ENCODE results near the gene KAT2B. TPM values are rescaled to one million over a fixed set of nuclear protein-coding genes. Genes with fewer than 3 reads are reported as not detected.

The KAT2B gene
- total RNA-seq, 1 experiment from 2014 or later, result 3.7 TPM

DNA sequence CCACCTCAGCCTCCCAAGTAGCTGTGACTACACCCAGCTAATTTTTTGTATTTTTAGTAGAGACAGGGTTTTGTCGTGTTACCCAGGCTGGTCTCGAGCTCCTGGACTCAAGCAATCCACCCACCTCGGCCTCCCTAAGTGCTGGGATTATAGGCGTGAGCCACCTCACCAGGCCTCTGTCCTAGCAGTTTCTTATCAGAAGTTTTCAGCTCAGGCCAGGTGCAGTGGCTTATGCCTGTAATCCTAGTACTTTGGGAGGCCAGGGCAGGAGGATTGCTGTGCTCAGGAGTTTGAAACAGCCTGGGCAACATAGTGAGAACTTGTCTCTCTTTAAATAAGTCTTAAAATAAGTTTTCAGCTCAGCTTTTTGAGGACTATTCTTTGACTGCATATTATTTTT lies 97.4 kb downstream of the KAT2B start (continued):
- TF ChIP-seq, protein P1, sequence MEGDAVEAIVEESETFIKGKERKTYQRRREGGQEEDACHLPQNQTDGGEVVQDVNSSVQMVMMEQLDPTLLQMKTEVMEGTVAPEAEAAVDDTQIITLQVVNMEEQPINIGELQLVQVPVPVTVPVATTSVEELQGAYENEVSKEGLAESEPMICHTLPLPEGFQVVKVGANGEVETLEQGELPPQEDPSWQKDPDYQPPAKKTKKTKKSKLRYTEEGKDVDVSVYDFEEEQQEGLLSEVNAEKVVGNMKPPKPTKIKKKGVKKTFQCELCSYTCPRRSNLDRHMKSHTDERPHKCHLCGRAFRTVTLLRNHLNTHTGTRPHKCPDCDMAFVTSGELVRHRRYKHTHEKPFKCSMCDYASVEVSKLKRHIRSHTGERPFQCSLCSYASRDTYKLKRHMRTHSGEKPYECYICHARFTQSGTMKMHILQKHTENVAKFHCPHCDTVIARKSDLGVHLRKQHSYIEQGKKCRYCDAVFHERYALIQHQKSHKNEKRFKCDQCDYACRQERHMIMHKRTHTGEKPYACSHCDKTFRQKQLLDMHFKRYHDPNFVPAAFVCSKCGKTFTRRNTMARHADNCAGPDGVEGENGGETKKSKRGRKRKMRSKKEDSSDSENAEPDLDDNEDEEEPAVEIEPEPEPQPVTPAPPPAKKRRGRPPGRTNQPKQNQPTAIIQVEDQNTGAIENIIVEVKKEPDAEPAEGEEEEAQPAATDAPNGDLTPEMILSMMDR (IDR thresholded peaks at IDR 0.05 in 2 of 3, conservative IDR thresholded peaks at IDR 0.05 in 1 of 3; ENCODE audit: borderline replicate concordance in 1 of 3, insufficient read depth in 1 of 3, low read depth in 2 of 3, low read length in 2 of 3), result no peak
- no peak for TF ChIP-seq ZNF274 (IDR thresholded peaks at IDR 0.05; ENCODE audit: low read depth, low read length)
- TF ChIP-seq JUND (IDR thresholded peaks at IDR 0.05), result no peak
- TF ChIP-seq ZFX (IDR thresholded peaks at IDR 0.05), result no peak
- TF ChIP-seq EZH2phosphoT487 (IDR thresholded peaks at IDR 0.05; ENCODE audit: borderline replicate concordance), result no peak
- no peak for TF ChIP-seq POLR2A (IDR thresholded peaks at IDR 0.05; ENCODE audit: borderline replicate concordance, extremely low read depth, insufficient read depth, insufficient read length)
- no peak for TF ChIP-seq RAD21 (IDR thresholded peaks at IDR 0.05; ENCODE audit: low read depth)
- TF ChIP-seq, protein P2, sequence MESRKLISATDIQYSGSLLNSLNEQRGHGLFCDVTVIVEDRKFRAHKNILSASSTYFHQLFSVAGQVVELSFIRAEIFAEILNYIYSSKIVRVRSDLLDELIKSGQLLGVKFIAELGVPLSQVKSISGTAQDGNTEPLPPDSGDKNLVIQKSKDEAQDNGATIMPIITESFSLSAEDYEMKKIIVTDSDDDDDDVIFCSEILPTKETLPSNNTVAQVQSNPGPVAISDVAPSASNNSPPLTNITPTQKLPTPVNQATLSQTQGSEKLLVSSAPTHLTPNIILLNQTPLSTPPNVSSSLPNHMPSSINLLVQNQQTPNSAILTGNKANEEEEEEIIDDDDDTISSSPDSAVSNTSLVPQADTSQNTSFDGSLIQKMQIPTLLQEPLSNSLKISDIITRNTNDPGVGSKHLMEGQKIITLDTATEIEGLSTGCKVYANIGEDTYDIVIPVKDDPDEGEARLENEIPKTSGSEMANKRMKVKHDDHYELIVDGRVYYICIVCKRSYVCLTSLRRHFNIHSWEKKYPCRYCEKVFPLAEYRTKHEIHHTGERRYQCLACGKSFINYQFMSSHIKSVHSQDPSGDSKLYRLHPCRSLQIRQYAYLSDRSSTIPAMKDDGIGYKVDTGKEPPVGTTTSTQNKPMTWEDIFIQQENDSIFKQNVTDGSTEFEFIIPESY (IDR thresholded peaks at IDR 0.05; ENCODE audit: extremely low read depth, insufficient replicate concordance, low read length), result no peak
- TF ChIP-seq SP1 (IDR thresholded peaks at IDR 0.05; ENCODE audit: low read depth), result no peak

- Histone ChIP-seq H3K4me3 (replicated peaks in 1 of 2; ENCODE audit: low read depth in 1 of 2, low read length in 2 of 2) (no peak overlapping the region), H3K36me3 (ENCODE audit: control insufficient read depth in 1 of 2, insufficient read depth in 2 of 2, low read length in 2 of 2) (no peaks in the 10 kb centered on the region), H3K9me2 (ENCODE audit: insufficient read depth) (no peaks in the 10 kb centered on the region), H3K79me2 (ENCODE audit: insufficient read depth, low read length) (no peaks in the 10 kb centered on the region), H3K27ac (ENCODE audit: low read depth, low read length) (no peak overlapping the region), H3K4me2 (ENCODE audit: low read length) (no peak overlapping the region), H3K4me1 (ENCODE audit: control insufficient read depth in 1 of 2, insufficient read depth in 2 of 2, low read length in 2 of 2) (no peaks in the 10 kb centered on the region), H4K20me1 (ENCODE audit: insufficient read depth) (no peaks in the 10 kb centered on the region), H2AFZ (ENCODE audit: low read depth, low read length, poor library complexity, severe bottlenecking) (no peak overlapping the region), H3K27me3 (ENCODE audit: insufficient read depth, low read length) (no peaks in the 10 kb centered on the region), H3K9ac (ENCODE audit: low read length) (no peak overlapping the region), H3K9me3 (ENCODE audit: control insufficient read depth in 1 of 2, insufficient read depth in 1 of 2, low read depth in 1 of 2, low read length in 2 of 2) (no peaks in the 10 kb centered on the region)
- DNase-seq (ENCODE audit: low read depth, low spot score) (no peak), ATAC-seq (no peak)
- no TSS peak for BruUV-seq (replicated peaks)
- POLR2A ChIA-PET, result no interaction called here
- CTCF ChIA-PET, result no interaction called here
- intact Hi-C loops (cut with micrococcal nuclease), result no loop called here
- RAD21 ChIA-PET (ENCODE audit: low non-redundant PET in 1 of 2, low total read pairs in 2 of 2, uncharacterized antibody in 2 of 2, unreplicated experiment in 2 of 2), result no interaction called here
- TF ChIP-seq ZNF274 (IDR thresholded peaks at IDR 0.05; ENCODE audit: low read depth, low read length) (no peak), EGR1 (IDR thresholded peaks at IDR 0.05; ENCODE audit: low read depth) (no peak), SP1 (IDR thresholded peaks at IDR 0.05; ENCODE audit: low read depth) (no peak), CEBPB (IDR thresholded peaks at IDR 0.05; ENCODE audit: low read depth) (no peak), REST (IDR thresholded peaks at IDR 0.05; ENCODE audit: low read depth) (no peak), YY1 (IDR thresholded peaks at IDR 0.05; ENCODE audit: extremely low read depth, insufficient replicate concordance, low read depth, low read length) (no peak), FOSL1 (IDR thresholded peaks at IDR 0.05; ENCODE audit: low read depth) (no peak), SIN3A (IDR thresholded peaks at IDR 0.05; ENCODE audit: low read depth) (no peak), JUND (IDR thresholded peaks at IDR 0.05) (no peak), POLR2A (IDR thresholded peaks at IDR 0.05; ENCODE audit: borderline replicate concordance, extremely low read depth, insufficient read depth, insufficient read length) (no peak), ZFX (IDR thresholded peaks at IDR 0.05) (no peak)
- TF ChIP-seq, protein P2 (IDR thresholded peaks at IDR 0.05; ENCODE audit: extremely low read depth, insufficient replicate concordance, low read length), result no peak
Measured at GRCh38 chr3:20140881-20141280, 100.6 kb downstream of the KAT2B start.
